ENCODE data around the gene ZSCAN16. TPM values are rescaled to one million over a fixed set of nuclear protein-coding genes. Genes with fewer than 3 reads are reported as not detected.

ZSCAN16 gene
- total RNA-seq, 1 experiment from 2014 or later, result 6.7 TPM

DNA sequence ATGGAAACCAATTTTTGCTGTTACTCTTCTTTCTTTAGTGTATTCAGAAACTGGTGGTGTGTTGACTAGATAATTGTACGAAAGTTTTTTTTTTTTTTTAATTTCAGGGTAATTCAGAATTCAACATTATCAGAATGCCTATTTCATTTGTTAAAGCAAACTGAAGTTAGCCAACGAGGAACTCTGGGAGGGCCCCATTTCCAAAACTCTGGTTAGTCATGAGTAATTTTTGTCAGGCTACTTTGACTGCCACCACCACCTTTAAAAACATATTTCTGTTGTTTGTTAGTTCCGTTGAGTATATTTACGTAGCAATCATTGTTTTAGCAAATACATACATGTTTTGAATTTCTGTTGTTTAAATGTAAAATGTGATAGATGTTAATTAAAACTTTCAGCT lies 18.0 kb downstream of the ZSCAN16 start:
- H3K9me3 Mint-ChIP-seq (ENCODE audit: unreplicated experiment), result no peaks in the 10 kb centered on the region
- H3K36me3 Mint-ChIP-seq (ENCODE audit: insufficient read depth, unreplicated experiment), result peaks cover 16% of the 10 kb centered on the region
- Histone ChIP-seq H3K36me3 (ENCODE audit: control insufficient read depth, insufficient read depth, low read length) (no peaks in the 10 kb centered on the region), H3K4me1 (peaks cover 9% of the 10 kb centered on the region; the same call in 1 of the 2 replicates), H3K9me3 (no peaks in the 10 kb centered on the region), H3K27me3 (replicated peaks; ENCODE audit: control insufficient read depth, insufficient read depth, low read length) (no peaks in the 10 kb centered on the region), H3K4me3 (ENCODE audit: low read depth, low read length) (peak overlapping the region; percentile 72)
- DNase-seq, result no peak
- ChIA-PET POLR2A (interaction anchor here (0.6 to 0.7 kb wide), 2 partner anchors 84 to 249 kb away, joined by 3 to 5 read pairs; no protein-coding TSS in a partner anchor), CTCF (no interaction called here)
- H3K4me1 Mint-ChIP-seq (ENCODE audit: low read depth, unreplicated experiment), result peaks cover 6% of the 10 kb centered on the region
- TF ChIP-seq, protein P1, sequence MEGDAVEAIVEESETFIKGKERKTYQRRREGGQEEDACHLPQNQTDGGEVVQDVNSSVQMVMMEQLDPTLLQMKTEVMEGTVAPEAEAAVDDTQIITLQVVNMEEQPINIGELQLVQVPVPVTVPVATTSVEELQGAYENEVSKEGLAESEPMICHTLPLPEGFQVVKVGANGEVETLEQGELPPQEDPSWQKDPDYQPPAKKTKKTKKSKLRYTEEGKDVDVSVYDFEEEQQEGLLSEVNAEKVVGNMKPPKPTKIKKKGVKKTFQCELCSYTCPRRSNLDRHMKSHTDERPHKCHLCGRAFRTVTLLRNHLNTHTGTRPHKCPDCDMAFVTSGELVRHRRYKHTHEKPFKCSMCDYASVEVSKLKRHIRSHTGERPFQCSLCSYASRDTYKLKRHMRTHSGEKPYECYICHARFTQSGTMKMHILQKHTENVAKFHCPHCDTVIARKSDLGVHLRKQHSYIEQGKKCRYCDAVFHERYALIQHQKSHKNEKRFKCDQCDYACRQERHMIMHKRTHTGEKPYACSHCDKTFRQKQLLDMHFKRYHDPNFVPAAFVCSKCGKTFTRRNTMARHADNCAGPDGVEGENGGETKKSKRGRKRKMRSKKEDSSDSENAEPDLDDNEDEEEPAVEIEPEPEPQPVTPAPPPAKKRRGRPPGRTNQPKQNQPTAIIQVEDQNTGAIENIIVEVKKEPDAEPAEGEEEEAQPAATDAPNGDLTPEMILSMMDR (IDR thresholded peaks at IDR 0.05; ENCODE audit: insufficient read depth in 1 of 2, low read depth in 1 of 2, low read length in 1 of 2, severe bottlenecking in 1 of 2, unreplicated experiment in 1 of 2), result no peak
- BruUV-seq (replicated peaks), result no TSS peak
- peak overlapping the region; percentile 68 for H3K27ac Mint-ChIP-seq (ENCODE audit: unreplicated experiment)
- no peaks in the 10 kb centered on the region for H3K27me3 Mint-ChIP-seq (ENCODE audit: insufficient read depth, unreplicated experiment)
- H3K4me3 Mint-ChIP-seq (ENCODE audit: unreplicated experiment), result peak overlapping the region; percentile 88
- intact Hi-C loops (cut with micrococcal nuclease; ENCODE audit: unreplicated experiment), result no loop called here

DNA sequence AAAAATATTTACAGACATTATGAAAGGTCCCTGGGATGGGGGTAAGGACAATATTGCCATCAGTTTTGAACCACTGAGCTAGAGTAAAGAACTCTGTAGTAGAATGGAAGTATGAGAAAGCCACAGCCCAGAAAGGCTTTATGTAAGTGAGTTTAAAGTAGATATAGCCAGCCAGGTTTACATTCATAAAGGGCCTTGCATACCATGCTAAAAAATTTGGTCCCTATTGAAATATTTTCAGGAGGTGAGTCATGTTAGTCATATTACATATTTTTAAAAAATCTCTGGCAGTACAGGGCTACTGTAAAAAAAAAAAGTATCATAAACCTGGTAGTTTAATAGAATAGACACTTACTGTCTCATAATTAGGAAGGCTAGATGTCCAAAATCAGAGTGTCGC lies 20.8 kb downstream of the ZSCAN16 start:
- no peak overlapping the region for H3K4me3 ChIP-seq (ENCODE audit: low read depth, low read length)

DNA sequence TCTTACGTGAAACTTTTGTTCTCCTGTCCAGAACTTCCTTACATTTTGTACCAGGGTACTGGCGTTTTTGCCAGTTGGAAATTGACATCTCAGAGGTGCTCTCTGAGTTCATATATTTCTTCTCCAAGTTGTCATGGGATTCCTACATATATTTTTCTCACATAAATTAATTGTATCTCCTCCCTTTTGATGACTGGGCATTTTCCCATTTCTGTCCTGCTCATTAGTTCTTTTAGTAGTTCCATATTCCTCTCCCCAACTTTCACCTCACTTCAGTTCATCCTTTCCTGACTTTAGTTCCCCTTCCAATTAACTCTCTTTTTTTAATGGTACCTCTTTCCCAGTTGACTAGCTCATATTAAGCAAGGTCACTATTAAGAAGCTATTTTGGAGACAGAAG lies 28.1 kb downstream of the ZSCAN16 start:
- H3K27me3 ChIP-seq (replicated peaks; ENCODE audit: control insufficient read depth, insufficient read depth, low read length), result no peaks in the 10 kb centered on the region
- peaks cover 45% of the 10 kb centered on the region for H3K36me3 Mint-ChIP-seq (ENCODE audit: insufficient read depth, unreplicated experiment)
- H3K27me3 Mint-ChIP-seq (ENCODE audit: insufficient read depth, unreplicated experiment), result no peaks in the 10 kb centered on the region
- ChIA-PET POLR2A (interaction anchor here (0.6 kb wide), 1 partner anchor 269 kb away, joined by 3 read pairs; no protein-coding TSS in a partner anchor), CTCF (no interaction called here)
- H3K9me3 ChIP-seq, result no peaks in the 10 kb centered on the region
- H3K9me3 Mint-ChIP-seq (ENCODE audit: unreplicated experiment), result peaks cover 10% of the 10 kb centered on the region
- TF ChIP-seq, protein P1 (IDR thresholded peaks at IDR 0.05; ENCODE audit: insufficient read depth in 1 of 2, low read depth in 1 of 2, low read length in 1 of 2, severe bottlenecking in 1 of 2, unreplicated experiment in 1 of 2), result no peak
- DNase-seq, result no peak
- H3K27ac Mint-ChIP-seq (ENCODE audit: unreplicated experiment), result no peak overlapping the region
- peaks cover 3% of the 10 kb centered on the region for H3K36me3 ChIP-seq (ENCODE audit: control insufficient read depth, insufficient read depth, low read length)
- intact Hi-C loops (cut with micrococcal nuclease; ENCODE audit: unreplicated experiment), result no loop called here
- no peak overlapping the region for H3K4me3 Mint-ChIP-seq (ENCODE audit: unreplicated experiment)
- BruUV-seq (replicated peaks), result no TSS peak
- no peaks in the 10 kb centered on the region for H3K4me1 Mint-ChIP-seq (ENCODE audit: low read depth, unreplicated experiment)
- no peak overlapping the region for H3K4me3 ChIP-seq (ENCODE audit: low read depth, low read length)
- H3K4me1 ChIP-seq, result no peaks in the 10 kb centered on the region

More for the DNA sequence above, 20.8 kb downstream of the ZSCAN16 start:
- Mint-ChIP-seq H3K27me3 (ENCODE audit: insufficient read depth, unreplicated experiment) (no peaks in the 10 kb centered on the region), H3K4me3 (ENCODE audit: unreplicated experiment) (no peak overlapping the region), H3K27ac (ENCODE audit: unreplicated experiment) (no peak overlapping the region), H3K36me3 (ENCODE audit: insufficient read depth, unreplicated experiment) (peaks cover 26% of the 10 kb centered on the region), H3K9me3 (ENCODE audit: unreplicated experiment) (no peaks in the 10 kb centered on the region), H3K4me1 (ENCODE audit: low read depth, unreplicated experiment) (no peaks in the 10 kb centered on the region)
- ChIA-PET POLR2A (no interaction called here), CTCF (no interaction called here)
- no peaks in the 10 kb centered on the region for H3K27me3 ChIP-seq (replicated peaks; ENCODE audit: control insufficient read depth, insufficient read depth, low read length)
- TF ChIP-seq, protein P1 (IDR thresholded peaks at IDR 0.05; ENCODE audit: insufficient read depth in 1 of 2, low read depth in 1 of 2, low read length in 1 of 2, severe bottlenecking in 1 of 2, unreplicated experiment in 1 of 2), result no peak
- intact Hi-C loops (cut with micrococcal nuclease; ENCODE audit: unreplicated experiment), result no loop called here
- 0 out of 2 replicates have a peak, but pooled peaks cover 4% of the 10 kb centered on the region for H3K4me1 ChIP-seq
- no TSS peak for BruUV-seq (replicated peaks)
- H3K9me3 ChIP-seq, result no peaks in the 10 kb centered on the region
- H3K36me3 ChIP-seq (ENCODE audit: control insufficient read depth, insufficient read depth, low read length), result no peaks in the 10 kb centered on the region; the same call in 1 of the 2 replicates
- DNase-seq, result no peak
